Urinary bladder (tissue), 4 donors: Measurements from ENCODE around the gene HAGHL. TPM values are rescaled to one million over a fixed set of nuclear protein-coding genes. Genes with fewer than 3 reads are reported as not detected.
"Not testable (repeated sequence)": the region's sequence is repeated elsewhere in the genome, so short reads cannot be mapped to it uniquely, and the experiment has no call there.

Experiments
- DNase-seq: peaks from one replicate; pipeline ENCODE4 v3.0.0-alpha.2; 2015; ENCODE audit errors: extremely low spot score
- H3K27ac ChIP-seq: one replicate; pipeline ENCODE4 v1.5.1; 2013; ENCODE audit warnings: low read depth, mild to moderate bottlenecking, moderate library complexity
- H3K36me3 ChIP-seq: one replicate; pipeline ENCODE4 v1.6.1; 2013; ENCODE audit warnings: mild to moderate bottlenecking, moderate library complexity; ENCODE audit not compliant: insufficient read depth
- H3K4me1 ChIP-seq: one replicate; pipeline ENCODE4 v1.6.1; 2013; ENCODE audit warnings: mild to moderate bottlenecking, moderate library complexity; ENCODE audit not compliant: insufficient read depth
- H3K4me3 ChIP-seq: one replicate; pipeline ENCODE4 v1.5.1; 2013; ENCODE audit warnings: low read depth, low read length
- WGBS: extraction: QIAGEN DNeasy Blood & Tissue Kit; methylation state at CpG from one replicate; pipeline ENCODE4 v1.1.7; 2013; 5-methylcytosine and 5-hydroxymethylcytosine counted together
- polyA plus RNA-seq: library from polyadenylated mRNA; stranded (reverse); fragments of 200-250 nt; gene quantifications from one replicate; pipeline ENCODE4 v1.2.3, GENCODE V29; 2013
- small RNA-seq: library from RNA; depleted of rRNA; stranded (forward); fragments of <200 nt; gene quantifications from one replicate; pipeline ENCODE3, GENCODE V24; 2014
- total RNA-seq: library from RNA; depleted of rRNA; stranded (reverse); fragments of >200 nt; gene quantifications from one replicate; pipeline ENCODE4 v1.2.3, GENCODE V29; 2014
- donor health status: healthy with polysubstance abuse.
- donor health status: healthy.

HAGHL gene
- total and polyA plus RNA-seq, 2 donors = 1.1 to 3.5 TPM

- H3K36me3 ChIP-seq = no peaks in the 10 kb centered on the region
- H3K4me3 ChIP-seq = no peak overlapping the region
- WGBS = 81% methylated on average over 46 of the region's 46 CpGs
- DNase-seq = no peak
- H3K4me1 ChIP-seq = no peaks in the 10 kb centered on the region
- H3K27ac ChIP-seq = no peak overlapping the region
Observed at GRCh38 chr16:774086-775001, 47.4 kb downstream of the HAGHL start.

GRCh38 chr16:775236-775796 lies 48.4 kb downstream of the HAGHL start:
- DNase-seq = no peak
- Histone ChIP-seq H3K4me3 (no peak overlapping the region), H3K27ac (no peak overlapping the region), H3K36me3 (no peaks in the 10 kb centered on the region), H3K4me1 (no peaks in the 10 kb centered on the region)
- WGBS = 71% methylated on average over 36 of the region's 36 CpGs

- not testable (repeated sequence) for DNase-seq, H3K4me3 ChIP-seq, H3K27ac ChIP-seq, H3K36me3 ChIP-seq, H3K4me1 ChIP-seq
- 88% methylated on average over 10 of the region's 10 CpGs for WGBS
Observed at GRCh38 chr16:776298-776697, 49.4 kb downstream of the HAGHL start.

GRCh38 chr16:776824-777223 lies 49.9 kb downstream of the HAGHL start:
- no peaks in the 10 kb centered on the region for H3K4me1 ChIP-seq
- DNase-seq = no peak
- no peaks in the 10 kb centered on the region for H3K36me3 ChIP-seq
- H3K27ac ChIP-seq = no peak overlapping the region
- WGBS = 80% methylated on average over 9 of the region's 9 CpGs
- no peak overlapping the region for H3K4me3 ChIP-seq

- 26% methylated on average over 16 of the region's 16 CpGs for WGBS
- Histone ChIP-seq H3K4me1 (no peaks in the 10 kb centered on the region), H3K4me3 (no peak overlapping the region), H3K27ac (no peak overlapping the region), H3K36me3 (no peaks in the 10 kb centered on the region)
- no peak for DNase-seq
Observed at GRCh38 chr16:777826-778225, 50.9 kb downstream of the HAGHL start.

DNA sequence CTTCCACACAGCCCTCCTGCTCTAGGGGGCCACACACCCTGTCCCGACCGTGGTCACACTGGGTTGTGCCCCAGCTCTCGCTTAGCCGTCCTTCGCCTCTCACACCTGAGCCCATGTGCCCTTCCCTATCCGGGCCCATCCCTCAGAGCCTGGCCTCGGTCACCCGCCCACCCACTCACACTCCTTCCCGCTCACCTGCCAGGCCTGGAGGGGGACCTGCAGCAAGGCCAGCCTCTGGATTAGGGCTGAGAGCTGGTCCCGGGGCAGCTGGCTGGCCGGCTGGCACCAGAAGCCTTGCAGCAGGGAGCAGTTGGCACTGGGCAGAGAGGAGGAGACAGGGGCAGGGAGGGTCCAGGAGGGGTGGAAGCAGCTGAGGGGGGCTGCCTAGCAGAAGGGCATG lies 51.5 kb downstream of the HAGHL start:
- no peak for DNase-seq
- H3K4me3 ChIP-seq = no peak overlapping the region
- H3K36me3 ChIP-seq = no peaks in the 10 kb centered on the region
- no peak overlapping the region for H3K27ac ChIP-seq
- no peaks in the 10 kb centered on the region for H3K4me1 ChIP-seq
- WGBS = 76% methylated on average over 11 of the region's 11 CpGs

- 85% methylated on average over 6 of the region's 6 CpGs for WGBS
- no peak overlapping the region for H3K27ac ChIP-seq
Observed at GRCh38 chr16:778909-779527, 52.1 kb downstream of the HAGHL start.

More at GRCh38 chr16:778909-779527, 52.1 kb downstream of the HAGHL start:
- no peak for DNase-seq
- H3K4me1 ChIP-seq = no peaks in the 10 kb centered on the region
- H3K4me3 ChIP-seq = no peak overlapping the region
- H3K36me3 ChIP-seq = no peaks in the 10 kb centered on the region

Small RNA genes within 50 kb of the gene (small RNA-seq; reads per million reads assigned to genes)
- gene MIR662 = not detected

Other genes with a start within 250 kb of the HAGHL start
- gene CAPN15, start 199.4 kb upstream of the HAGHL start, total RNA-seq = 12.7 TPM
- 30.3 TPM for gene CAPN15, start 199.4 kb upstream of the HAGHL start, polyA plus RNA-seq
- gene PRR35, start 166.7 kb upstream of the HAGHL start, total RNA-seq = not detected
- not detected for gene PRR35, start 166.7 kb upstream of the HAGHL start, polyA plus RNA-seq
- 1.0 TPM for gene NHLRC4, start 160.1 kb upstream of the HAGHL start, total RNA-seq
- gene NHLRC4, start 160.1 kb upstream of the HAGHL start, polyA plus RNA-seq = 1.8 TPM
- 11.8 TPM for gene PIGQ, start 157.1 kb upstream of the HAGHL start, total RNA-seq
- 39.0 TPM for gene PIGQ, start 157.1 kb upstream of the HAGHL start, polyA plus RNA-seq
- gene RAB40C, start 137.0 kb upstream of the HAGHL start, total RNA-seq = 6.9 TPM
- gene RAB40C, start 137.0 kb upstream of the HAGHL start, polyA plus RNA-seq = 30.9 TPM
- 0.37 TPM for gene WFIKKN1, start 96.1 kb upstream of the HAGHL start, total RNA-seq
- gene WFIKKN1, start 96.1 kb upstream of the HAGHL start, polyA plus RNA-seq = 0.30 TPM
- gene METTL26, start 90.8 kb upstream of the HAGHL start, total RNA-seq = 26.7 TPM
- 135 TPM for gene METTL26, start 90.8 kb upstream of the HAGHL start, polyA plus RNA-seq
- 5.1 TPM for gene MCRIP2, start 85.3 kb upstream of the HAGHL start, total RNA-seq
- 42.6 TPM for gene MCRIP2, start 85.3 kb upstream of the HAGHL start, polyA plus RNA-seq
- 15.8 TPM for gene WDR90, start 77.7 kb upstream of the HAGHL start, total RNA-seq
- gene WDR90, start 77.7 kb upstream of the HAGHL start, polyA plus RNA-seq = 21.9 TPM
- 26.0 TPM for gene RHOT2, start 59.0 kb upstream of the HAGHL start, total RNA-seq
- gene RHOT2, start 59.0 kb upstream of the HAGHL start, polyA plus RNA-seq = 103 TPM
- 0.95 TPM for gene RHBDL1, start 51.4 kb upstream of the HAGHL start, total RNA-seq
- gene RHBDL1, start 51.4 kb upstream of the HAGHL start, polyA plus RNA-seq = 1.3 TPM
- gene STUB1, start 46.7 kb upstream of the HAGHL start, total RNA-seq = 29.4 TPM
- 132 TPM for gene STUB1, start 46.7 kb upstream of the HAGHL start, polyA plus RNA-seq
- 28.3 TPM for gene JMJD8, start 42.8 kb upstream of the HAGHL start, total RNA-seq
- 91.4 TPM for gene JMJD8, start 42.8 kb upstream of the HAGHL start, polyA plus RNA-seq
- 2.7 TPM for gene WDR24, start 36.7 kb upstream of the HAGHL start, total RNA-seq
- 12.9 TPM for gene WDR24, start 36.7 kb upstream of the HAGHL start, polyA plus RNA-seq
- gene FBXL16, start 21.3 kb upstream of the HAGHL start, total RNA-seq = 0.26 TPM
- gene FBXL16, start 21.3 kb upstream of the HAGHL start, polyA plus RNA-seq = 0.68 TPM
- 14.5 TPM for gene METRN, start 12.0 kb upstream of the HAGHL start, total RNA-seq
- 42.9 TPM for gene METRN, start 12.0 kb upstream of the HAGHL start, polyA plus RNA-seq
- 7.9 TPM for gene ANTKMT, start 6.0 kb upstream of the HAGHL start, total RNA-seq
- 29.3 TPM for gene ANTKMT, start 6.0 kb upstream of the HAGHL start, polyA plus RNA-seq
- 0.74 TPM for gene CCDC78, start 663 bp upstream of the HAGHL start, total RNA-seq
- 0.49 TPM for gene CCDC78, start 663 bp upstream of the HAGHL start, polyA plus RNA-seq
- 33.4 TPM for gene CIAO3, start 13.9 kb downstream of the HAGHL start, total RNA-seq
- gene CIAO3, start 13.9 kb downstream of the HAGHL start, polyA plus RNA-seq = 26.6 TPM
- 0.74 TPM for gene MSLN, start 33.6 kb downstream of the HAGHL start, total RNA-seq
- 0.41 TPM for gene MSLN, start 33.6 kb downstream of the HAGHL start, polyA plus RNA-seq
- 8.1 TPM for gene RPUSD1, start 61.3 kb downstream of the HAGHL start, total RNA-seq
- gene RPUSD1, start 61.3 kb downstream of the HAGHL start, polyA plus RNA-seq = 21.6 TPM
- gene CHTF18, start 61.5 kb downstream of the HAGHL start, total RNA-seq = 8.6 TPM
- gene CHTF18, start 61.5 kb downstream of the HAGHL start, polyA plus RNA-seq = 16.7 TPM
- gene GNG13, start 73.6 kb downstream of the HAGHL start, total RNA-seq = not detected
- not detected for gene GNG13, start 73.6 kb downstream of the HAGHL start, polyA plus RNA-seq
- 9.8 TPM for gene LMF1, start 243.9 kb downstream of the HAGHL start, total RNA-seq
- 16.8 TPM for gene LMF1, start 243.9 kb downstream of the HAGHL start, polyA plus RNA-seq